Keratinocyte (primary cell): ENCODE results near the gene SRP14.

Source experiments
- CTCF ChIP-seq, 3 experiments: IDR thresholded peaks in 1 of 3; conservative IDR thresholded peaks in 1 of 3; optimal IDR thresholded peaks in 1 of 3; 2 replicates in 2 of 3; 3 replicates in 1 of 3; pipeline versions ENCODE3 to v1.5.1; 2011; ENCODE audit warnings: low read length in 3 of 3, mild to moderate bottlenecking in 3 of 3, moderate library complexity in 2 of 3, control low read depth in 1 of 3, inconsistent platforms in 1 of 3; ENCODE audit not compliant: insufficient read depth in 2 of 3; ENCODE audit errors: extremely low read depth in 1 of 3
- EZH2 ChIP-seq: IDR thresholded peaks from one replicate; pipeline ENCODE4 v1.6.1; 2012; ENCODE audit warnings: inconsistent platforms, mild to moderate bottlenecking, low read length, moderate library complexity

- no peak for TF ChIP-seq CTCF (optimal IDR thresholded peaks at IDR 0.05 in 1 of 3, IDR thresholded peaks at IDR 0.05 in 1 of 3, conservative IDR thresholded peaks at IDR 0.05 in 1 of 3; ENCODE audit: extremely low read depth in 1 of 3, insufficient read depth in 2 of 3, low read length in 3 of 3)
- no peak for TF ChIP-seq EZH2
These were observed 1.3 kb upstream of the SRP14 start for GRCh38 chr15:40040293-40040635.
